ENCODE measurements around the gene C19orf67.

DNA sequence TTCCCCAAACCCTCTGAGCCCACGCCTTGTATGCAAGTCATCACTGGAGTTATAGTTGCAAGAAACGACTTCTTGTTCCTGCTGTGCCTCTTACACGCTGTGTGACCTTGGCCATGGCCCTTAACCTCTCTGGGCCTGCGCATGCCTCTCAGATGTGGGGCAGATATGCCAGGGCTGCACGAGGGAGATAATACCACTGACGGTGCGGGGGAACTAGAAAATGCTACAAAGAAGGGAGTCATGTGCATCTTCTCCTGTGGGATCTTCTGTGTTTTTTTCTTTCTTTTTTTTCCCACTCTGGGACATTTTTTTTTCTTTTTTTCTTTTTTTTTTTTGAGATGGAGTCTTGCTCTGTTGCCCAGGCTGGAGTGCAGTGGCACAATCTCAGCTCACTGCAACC, 9.3 kb upstream of the C19orf67 start:
- TF ChIP-seq CTCF (IDR thresholded peaks at IDR 0.05) (no peak), EP300 (IDR thresholded peaks at IDR 0.05) (no peak), POLR2AphosphoS5 (IDR thresholded peaks at IDR 0.05) (no peak)
